Endothelial cell of coronary artery (primary cell): Measurements from ENCODE around the gene UBN1. TPM values are rescaled to one million over a fixed set of nuclear protein-coding genes. Genes with fewer than 3 reads are reported as not detected.

ENCODE experiments used
- total RNA-seq: library from RNA; depleted of rRNA; stranded (reverse); fragments of >200 nt; gene quantifications from 2 replicates; pipeline ENCODE4 v1.2.3, GENCODE V29; 2014

Gene UBN1
- 23.7 and 26.5 TPM in 2 replicates for total RNA-seq

DNA sequence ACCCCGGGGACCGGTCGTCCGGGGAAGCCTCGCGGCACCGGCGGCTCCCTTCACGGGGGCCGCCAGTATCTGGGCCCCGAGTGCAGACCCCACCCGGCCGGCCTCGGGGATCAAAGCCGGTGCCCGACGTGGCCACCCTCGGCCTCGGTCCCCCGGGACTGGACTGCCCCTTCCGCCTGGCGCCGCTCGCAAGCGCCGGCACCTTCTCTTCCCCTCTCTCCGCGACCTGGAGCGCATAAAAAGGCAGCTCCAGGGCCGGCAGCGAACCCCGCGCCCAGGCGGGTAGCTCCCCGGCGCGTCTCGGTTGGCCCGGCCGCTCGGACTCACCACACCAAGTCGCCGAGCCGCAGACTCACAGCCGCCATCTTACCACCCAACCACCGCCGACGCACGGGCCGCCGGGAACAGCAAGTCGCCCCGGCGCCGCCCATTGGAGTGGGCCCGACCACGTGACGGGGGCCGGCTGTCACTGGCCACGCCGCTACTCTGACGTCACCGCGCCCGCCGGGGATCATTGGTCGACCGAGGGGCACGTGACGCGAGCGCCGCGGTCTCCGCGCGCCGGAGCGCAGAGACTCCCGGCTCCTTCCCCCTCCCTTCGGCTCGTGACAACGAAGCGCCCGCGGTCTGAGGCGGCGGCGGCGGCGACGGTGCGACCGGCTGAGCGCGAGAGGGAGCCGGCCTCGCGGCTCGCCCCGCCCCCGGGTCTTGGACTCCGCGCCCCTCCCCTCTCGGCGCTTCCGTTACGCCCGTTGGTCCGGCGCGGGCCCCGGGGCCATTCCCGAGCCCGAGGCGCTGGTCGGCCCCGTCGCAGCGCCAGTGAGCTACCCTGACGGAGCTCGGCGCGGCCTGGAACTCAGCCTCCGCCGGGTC, at the start of gene UBN1, which contains the start of gene GLYR1:
TSS of gene UBN1 (plus strand) at position 581 of the 873 bp plus-strand sequence. CDS start 5,437 bp downstream, outside the sequence.
TSS of gene GLYR1 (minus strand) at position 388 of the 873 bp plus-strand sequence. CDS start at position 365, 23 bp downstream.

GRCh38 chr16:4801962-4802658, 45.2 kb upstream of the UBN1 start, which contains the start of gene ROGDI:
ROGDI (minus strand) TSS chr16:4802633; CDS start chr16:4802571, 62 bp downstream.

Other genes with a start within 250 kb of the UBN1 start
- 3.9 and 4.9 TPM in 2 replicates for gene UBALD1, start 232.6 kb upstream of the UBN1 start, total RNA-seq
- 17.9 and 24.5 TPM in 2 replicates for gene MGRN1, start 222.7 kb upstream of the UBN1 start, total RNA-seq
- 26.0 and 31.7 TPM in 2 replicates for gene NUDT16L1, start 153.9 kb upstream of the UBN1 start, total RNA-seq
- gene ANKS3, start 113.2 kb upstream of the UBN1 start, total RNA-seq, result 14.8 and 23.0 TPM in 2 replicates
- 0.45 and 0.56 TPM in 2 replicates for gene DNAAF8, start 112.9 kb upstream of the UBN1 start, total RNA-seq
- gene ZNF500, start 80.3 kb upstream of the UBN1 start, total RNA-seq, result 4.7 and 7.1 TPM in 2 replicates
- gene SEPTIN12, start 59.1 kb upstream of the UBN1 start, total RNA-seq, result not detected in 2 replicates
- not detected in 2 replicates for gene SMIM22, start 52.1 kb upstream of the UBN1 start, total RNA-seq
- 10.4 and 10.9 TPM in 2 replicates for gene ROGDI, start 44.8 kb upstream of the UBN1 start, total RNA-seq
- 49.2 and 56.7 TPM in 2 replicates for gene GLYR1, start 193 bp upstream of the UBN1 start, total RNA-seq
- 0.18 and 1.0 TPM in 2 replicates for gene PPL, start 89.7 kb downstream of the UBN1 start, total RNA-seq
- gene SEC14L5, start 110.8 kb downstream of the UBN1 start, total RNA-seq, result not detected in 2 replicates
- 13.9 and 16.6 TPM in 2 replicates for gene NAGPA, start 186.5 kb downstream of the UBN1 start, total RNA-seq
- gene C16orf89, start 218.5 kb downstream of the UBN1 start, total RNA-seq, result not detected in 2 replicates
- gene ALG1, start 224.4 kb downstream of the UBN1 start, total RNA-seq, result 26.4 and 33.3 TPM in 2 replicates